ENCODE measurements around the gene FXYD7. TPM values are rescaled to one million over a fixed set of nuclear protein-coding genes. Genes with fewer than 3 reads are reported as not detected.

Gene FXYD7
- total and polyA plus RNA-seq, 2 experiments from 2014 or later = not detected

DNA sequence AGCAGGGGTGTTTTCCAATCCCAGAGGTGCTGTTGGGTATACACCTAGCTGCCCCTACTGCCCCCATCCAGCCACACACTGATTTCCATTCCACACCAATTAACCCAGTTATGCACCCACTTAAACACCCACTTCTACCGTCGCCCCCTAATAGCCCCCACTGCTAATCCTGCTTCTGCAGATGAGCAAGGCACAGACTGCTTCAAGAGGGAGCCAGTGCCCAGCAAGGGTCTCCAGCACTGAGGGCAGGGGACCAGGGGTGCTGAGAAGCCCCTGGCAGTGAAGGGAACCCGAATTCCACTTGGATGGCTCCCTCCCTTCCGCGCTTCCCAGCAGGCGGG, 1.2 kb downstream of the FXYD7 start:
- no peak overlapping the region for H3K9ac ChIP-seq
- H3K4me1 ChIP-seq (ENCODE audit: insufficient read depth) = peaks cover 8% of the 10 kb centered on the region; the same call in 1 of the 2 replicates
- no peak for DNase-seq
- no peak overlapping the region for H3K4me2 ChIP-seq (ENCODE audit: unreplicated experiment)
- no peak for TF ChIP-seq EZH2phosphoT487 (IDR thresholded peaks at IDR 0.05; ENCODE audit: insufficient read depth, low read depth)
- TF ChIP-seq EZH2 (IDR thresholded peaks at IDR 0.05; ENCODE audit: insufficient read depth, poor library complexity, severe bottlenecking) = no peak
- H3K9me2 ChIP-seq (ENCODE audit: insufficient read depth) = no peaks in the 10 kb centered on the region
- H3K27ac ChIP-seq = no peak overlapping the region
- H3F3A ChIP-seq (ENCODE audit: insufficient read depth) = no peaks in the 10 kb centered on the region
- H3K79me2 ChIP-seq (ENCODE audit: insufficient read depth) = no peaks in the 10 kb centered on the region
- in situ Hi-C loops (cut with MboI) = no loop called here
- WGBS, 2 experiments (ENCODE audit: low coverage in 1 of 2, low lambda C conversion rate in 2 of 2, missing lambda C conversion rate in 2 of 2) = 85 to 86% methylated on average over 6 of the region's 6 CpGs
- H3K36me3 ChIP-seq (ENCODE audit: low read depth) = no peaks in the 10 kb centered on the region
- no peaks in the 10 kb centered on the region for H4K20me1 ChIP-seq (ENCODE audit: insufficient read depth)
- no peaks in the 10 kb centered on the region for H3K27me3 ChIP-seq (replicated peaks; ENCODE audit: insufficient read depth)
- H3K9me3 ChIP-seq (ENCODE audit: low read depth) = no peaks in the 10 kb centered on the region
- H3K4me3 ChIP-seq = no peak overlapping the region
- H2AFZ ChIP-seq = no peak overlapping the region

- H3K9me3 ChIP-seq (ENCODE audit: low read depth) = no peaks in the 10 kb centered on the region
- no peak for DNase-seq
- no peak overlapping the region for H2AFZ ChIP-seq
- WGBS, 2 experiments (ENCODE audit: low coverage in 1 of 2, low lambda C conversion rate in 2 of 2, missing lambda C conversion rate in 2 of 2) = 62 to 63% methylated on average over 13 to 15 of the region's 15 CpGs
- H3K4me2 ChIP-seq (ENCODE audit: unreplicated experiment) = no peak overlapping the region
- no peaks in the 10 kb centered on the region for H3F3A ChIP-seq (ENCODE audit: insufficient read depth)
- no peaks in the 10 kb centered on the region for H3K36me3 ChIP-seq (ENCODE audit: low read depth)
- no peak for TF ChIP-seq EZH2phosphoT487 (IDR thresholded peaks at IDR 0.05; ENCODE audit: insufficient read depth, low read depth)
- no peak for TF ChIP-seq EZH2 (IDR thresholded peaks at IDR 0.05; ENCODE audit: insufficient read depth, poor library complexity, severe bottlenecking)
- H3K79me2 ChIP-seq (ENCODE audit: insufficient read depth) = no peaks in the 10 kb centered on the region
- no peak overlapping the region for H3K4me3 ChIP-seq
- H3K27ac ChIP-seq = no peak overlapping the region
- H3K27me3 ChIP-seq (replicated peaks; ENCODE audit: insufficient read depth) = no peaks in the 10 kb centered on the region
- no peaks in the 10 kb centered on the region for H3K9me2 ChIP-seq (ENCODE audit: insufficient read depth)
- in situ Hi-C loops (cut with MboI) = no loop called here
- H4K20me1 ChIP-seq (ENCODE audit: insufficient read depth) = no peaks in the 10 kb centered on the region
- H3K9ac ChIP-seq = no peak overlapping the region
- H3K4me1 ChIP-seq (ENCODE audit: insufficient read depth) = peaks cover 2% of the 10 kb centered on the region; the same call in 1 of the 2 replicates
These were observed 1.8 kb downstream of the FXYD7 start for GRCh38 chr19:35144600-35145436.

DNA sequence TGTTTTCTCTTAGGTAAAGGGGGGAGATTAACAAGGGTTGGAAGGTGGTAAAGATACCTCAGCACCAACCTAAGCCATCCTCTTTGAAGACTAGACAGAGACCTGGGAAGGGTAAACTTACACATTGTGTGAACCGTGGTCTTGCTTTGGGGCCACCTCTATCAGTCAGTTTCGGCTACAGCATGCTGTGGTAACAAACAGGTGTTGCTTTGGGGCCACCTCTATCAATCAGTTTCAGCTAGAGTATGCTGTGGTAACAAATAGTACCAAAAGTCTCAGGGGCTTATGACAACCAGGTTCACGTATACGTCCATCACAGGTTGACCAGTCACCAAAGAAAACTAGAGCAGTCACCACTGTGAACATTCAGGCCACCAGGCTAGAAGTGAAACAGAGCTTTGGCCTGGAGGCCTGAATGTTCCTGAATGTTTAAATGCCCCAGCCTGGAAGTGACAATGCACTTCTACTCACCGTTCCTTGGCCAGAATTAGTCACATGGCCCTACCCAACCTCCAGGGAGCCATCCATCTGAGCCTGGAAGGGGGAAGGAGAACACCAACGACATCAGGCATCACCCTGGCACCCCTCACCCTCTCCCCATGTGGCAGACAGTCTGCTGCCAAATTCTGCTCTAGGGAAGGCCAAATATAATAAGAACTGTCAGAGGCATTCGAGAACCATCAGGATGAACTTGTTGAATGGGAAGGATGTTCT, 3.8 kb downstream of the FXYD7 start:
- H3K27ac ChIP-seq = no peak overlapping the region
- no peak overlapping the region for H2AFZ ChIP-seq
- no peaks in the 10 kb centered on the region for H3K36me3 ChIP-seq (ENCODE audit: low read depth)
- DNase-seq = no peak
- no peaks in the 10 kb centered on the region for H3K27me3 ChIP-seq (replicated peaks; ENCODE audit: insufficient read depth)
- no peaks in the 10 kb centered on the region for H4K20me1 ChIP-seq (ENCODE audit: insufficient read depth)
- H3K79me2 ChIP-seq (ENCODE audit: insufficient read depth) = no peaks in the 10 kb centered on the region
- H3K4me3 ChIP-seq = no peak overlapping the region
- no peak overlapping the region for H3K4me2 ChIP-seq (ENCODE audit: unreplicated experiment)
- H3K9ac ChIP-seq = no peak overlapping the region
- no peaks in the 10 kb centered on the region for H3K9me3 ChIP-seq (ENCODE audit: low read depth)
- in situ Hi-C loops (cut with MboI) = no loop called here
- H3F3A ChIP-seq (ENCODE audit: insufficient read depth) = no peaks in the 10 kb centered on the region
- H3K9me2 ChIP-seq (ENCODE audit: insufficient read depth) = no peaks in the 10 kb centered on the region
- 58 to 60% methylated on average over 7 of the region's 7 CpGs for WGBS, 2 experiments (ENCODE audit: low coverage in 1 of 2, low lambda C conversion rate in 2 of 2, missing lambda C conversion rate in 2 of 2)
- TF ChIP-seq EZH2phosphoT487 (IDR thresholded peaks at IDR 0.05; ENCODE audit: insufficient read depth, low read depth) (no peak), EZH2 (IDR thresholded peaks at IDR 0.05; ENCODE audit: insufficient read depth, poor library complexity, severe bottlenecking) (no peak)
- H3K4me1 ChIP-seq (ENCODE audit: insufficient read depth) = no peaks in the 10 kb centered on the region

- no peak overlapping the region for H3K4me2 ChIP-seq (ENCODE audit: unreplicated experiment)
- H3K9me3 ChIP-seq (ENCODE audit: low read depth) = no peaks in the 10 kb centered on the region
- no peak overlapping the region for H3K9ac ChIP-seq
- H3K36me3 ChIP-seq (ENCODE audit: low read depth) = no peaks in the 10 kb centered on the region
- H3K27me3 ChIP-seq (replicated peaks; ENCODE audit: insufficient read depth) = no peaks in the 10 kb centered on the region
- no peaks in the 10 kb centered on the region for H4K20me1 ChIP-seq (ENCODE audit: insufficient read depth)
- H3K4me3 ChIP-seq = no peak overlapping the region
- in situ Hi-C loops (cut with MboI) = no loop called here
- no peak overlapping the region for H3K27ac ChIP-seq
- no peak for DNase-seq
- H3F3A ChIP-seq (ENCODE audit: insufficient read depth) = no peaks in the 10 kb centered on the region
- H3K79me2 ChIP-seq (ENCODE audit: insufficient read depth) = no peaks in the 10 kb centered on the region
- no peak overlapping the region for H2AFZ ChIP-seq
- no peaks in the 10 kb centered on the region for H3K9me2 ChIP-seq (ENCODE audit: insufficient read depth)
- TF ChIP-seq EZH2 (IDR thresholded peaks at IDR 0.05; ENCODE audit: insufficient read depth, poor library complexity, severe bottlenecking) (no peak), EZH2phosphoT487 (IDR thresholded peaks at IDR 0.05; ENCODE audit: insufficient read depth, low read depth) (no peak)
- WGBS, 2 experiments (ENCODE audit: low coverage in 1 of 2, low lambda C conversion rate in 2 of 2, missing lambda C conversion rate in 2 of 2) = 64 to 75% methylated on average over 3 of the region's 3 CpGs
- no peaks in the 10 kb centered on the region for H3K4me1 ChIP-seq (ENCODE audit: insufficient read depth)
These were observed 6.4 kb downstream of the FXYD7 start for GRCh38 chr19:35149463-35149862.

All from GM23248 (cell line).